KG1 (cell line): ENCODE data around the gene HIPK2.
"Not testable (repeated sequence)": the region's sequence is repeated elsewhere in the genome, so short reads cannot be mapped to it uniquely, and the experiment has no call there.

Experiments used
- DNase-seq: peaks from one replicate; lab custom pipeline; 2025; lab: John Stamatoyannopoulos, UW

Gene HIPK2

DNA sequence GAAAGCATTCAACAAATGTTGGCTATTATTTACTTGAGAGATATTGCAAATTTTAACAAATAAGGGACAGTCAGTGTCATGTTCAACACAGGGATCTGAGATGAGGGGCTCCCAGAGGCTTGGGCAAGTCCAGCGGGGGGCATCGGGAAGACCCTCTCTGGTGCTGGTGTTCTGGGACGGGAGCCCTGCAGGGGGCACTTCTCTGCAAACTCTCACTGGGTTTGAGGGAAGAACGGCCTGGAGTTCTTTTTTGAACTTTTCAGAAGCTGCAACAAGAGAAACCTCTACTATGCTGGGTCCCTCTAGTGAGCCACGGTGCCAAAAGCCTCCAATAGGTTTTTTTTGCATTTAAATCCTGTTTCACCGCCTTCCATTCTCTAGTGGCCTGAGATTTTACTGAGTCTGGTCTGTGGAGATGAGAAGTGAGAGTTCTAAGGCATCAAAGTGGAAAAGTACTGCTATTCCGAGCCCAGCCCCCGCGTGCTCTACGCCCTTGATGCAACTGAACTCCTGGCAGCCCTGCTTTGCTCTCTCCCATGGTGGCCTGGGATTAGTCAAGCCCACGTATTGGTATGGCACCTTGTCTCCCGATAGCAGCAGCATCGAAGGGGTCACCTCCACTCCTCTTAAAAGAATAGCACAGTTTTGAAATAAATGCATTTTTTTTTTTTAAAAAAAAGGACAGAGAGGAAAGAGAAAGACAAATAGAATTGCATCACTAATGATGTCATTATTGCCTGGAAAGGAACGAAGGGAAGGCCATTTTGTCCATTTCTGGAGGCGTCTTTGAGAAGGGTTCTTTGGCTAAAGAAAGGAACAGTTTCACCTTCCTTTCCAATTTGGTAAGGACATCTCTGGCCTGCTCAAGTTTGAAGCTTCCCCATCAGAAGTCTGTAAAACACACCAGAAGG, 210.8 kb downstream of the HIPK2 start:
- DNase-seq, result no peak

DNA sequence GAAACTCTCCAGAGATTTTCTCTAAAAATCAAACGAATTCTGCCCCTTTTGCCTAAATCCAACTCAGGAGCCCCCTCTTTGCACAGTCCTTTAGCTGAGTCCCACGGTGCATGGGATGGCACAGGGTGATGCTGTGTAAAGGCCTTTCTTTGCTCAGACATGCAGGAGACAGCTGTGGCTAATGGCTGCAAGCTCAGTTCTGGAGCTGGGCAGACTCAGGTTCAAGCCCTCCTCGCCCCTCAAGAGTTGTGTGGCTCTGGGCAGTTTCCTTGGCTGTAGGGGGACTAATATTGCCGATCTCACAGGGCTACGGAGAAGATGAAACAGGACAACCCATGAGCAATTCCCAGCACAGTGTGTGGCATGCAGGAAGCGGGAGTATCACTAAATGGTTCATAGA, 211.7 kb downstream of the HIPK2 start:
- DNase-seq, result no peak

DNA sequence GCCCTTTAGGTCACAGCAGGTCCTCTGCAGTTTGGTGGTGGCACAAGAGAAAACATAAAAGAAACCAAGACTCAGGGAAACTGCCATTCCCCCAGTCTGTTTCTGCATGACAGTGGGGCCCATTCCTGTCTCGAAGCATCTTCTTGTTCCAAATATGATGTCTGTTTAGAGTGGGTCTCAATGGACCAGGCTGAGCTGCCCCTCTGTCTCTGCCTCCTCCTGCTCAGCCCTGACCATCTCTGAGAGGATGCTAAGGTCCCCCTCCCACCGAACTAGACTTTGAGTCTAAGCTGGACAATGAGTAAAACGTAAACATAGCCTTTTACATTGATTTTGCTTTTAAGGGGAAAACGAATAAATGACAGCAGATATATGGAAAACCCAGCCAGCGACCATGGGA, 213.9 kb downstream of the HIPK2 start:
- no peak for DNase-seq

DNA sequence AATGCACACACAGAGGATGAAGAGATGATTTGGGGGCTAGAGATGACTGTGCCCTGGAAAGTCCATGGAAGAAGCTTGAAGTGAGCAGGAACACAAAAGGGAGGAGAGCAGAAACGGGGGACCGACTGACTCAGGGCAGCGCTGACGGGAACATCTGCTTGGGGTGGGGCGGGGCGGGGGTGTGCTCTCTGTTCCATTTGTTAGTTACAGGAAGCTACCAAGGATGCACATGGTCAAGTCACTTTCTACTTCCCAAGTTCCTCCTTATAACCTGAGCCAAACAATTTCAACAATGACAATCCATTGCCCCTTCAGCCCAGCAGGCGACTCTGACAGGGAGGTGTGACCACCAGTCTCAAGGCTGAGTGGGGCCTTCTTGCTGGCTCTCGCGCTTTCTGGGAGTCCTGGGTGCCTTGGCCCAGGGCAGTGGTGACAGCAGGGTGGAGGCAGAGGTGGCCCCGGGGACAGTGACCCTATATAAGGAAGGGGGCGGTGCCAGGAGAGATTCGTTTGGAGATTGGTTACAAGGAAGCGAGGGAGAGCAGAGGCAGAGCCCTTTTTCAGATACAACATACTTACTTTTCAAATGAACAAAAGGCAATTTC, 214.7 kb downstream of the HIPK2 start:
- no peak for DNase-seq

DNA sequence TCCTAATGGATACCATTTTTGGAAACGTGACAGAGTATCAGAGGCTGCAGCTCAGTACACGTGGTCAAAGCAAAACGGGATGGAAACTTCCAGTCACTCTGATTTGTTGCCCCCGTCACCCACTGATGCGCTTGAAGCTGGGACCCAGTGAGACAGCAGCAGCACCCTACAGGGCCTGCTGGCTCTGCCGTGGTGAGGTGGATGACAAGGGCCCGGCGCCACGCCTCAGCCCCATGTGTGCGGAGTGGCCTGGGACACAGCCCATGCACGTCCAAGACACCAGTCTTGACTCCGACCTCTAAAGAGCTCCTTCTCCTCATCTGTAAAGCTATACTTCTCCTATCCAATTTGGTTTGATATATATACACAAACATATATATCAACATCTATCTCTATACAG, 215.3 kb downstream of the HIPK2 start:
- no peak for DNase-seq

DNA sequence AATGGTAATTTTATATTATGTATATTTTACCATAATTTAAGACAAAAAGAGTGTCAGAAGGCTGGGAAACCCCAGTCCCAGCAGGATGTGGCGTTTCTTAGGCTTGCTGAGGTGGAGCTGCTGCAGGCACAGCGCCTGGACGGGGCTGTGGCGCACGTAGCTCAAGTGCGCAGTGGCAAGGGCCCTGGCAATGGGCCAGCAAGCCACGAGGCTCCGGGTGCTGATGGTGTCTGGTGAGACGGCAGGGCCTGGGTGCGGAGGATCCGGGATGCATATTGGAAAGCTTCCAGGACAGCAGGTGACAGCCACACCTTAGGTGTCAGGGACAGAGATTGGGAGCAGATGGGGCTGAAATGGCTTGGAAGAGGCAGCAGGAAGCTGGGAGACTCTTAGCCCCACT, 217.1 kb downstream of the HIPK2 start:
- DNase-seq, result no peak

DNA sequence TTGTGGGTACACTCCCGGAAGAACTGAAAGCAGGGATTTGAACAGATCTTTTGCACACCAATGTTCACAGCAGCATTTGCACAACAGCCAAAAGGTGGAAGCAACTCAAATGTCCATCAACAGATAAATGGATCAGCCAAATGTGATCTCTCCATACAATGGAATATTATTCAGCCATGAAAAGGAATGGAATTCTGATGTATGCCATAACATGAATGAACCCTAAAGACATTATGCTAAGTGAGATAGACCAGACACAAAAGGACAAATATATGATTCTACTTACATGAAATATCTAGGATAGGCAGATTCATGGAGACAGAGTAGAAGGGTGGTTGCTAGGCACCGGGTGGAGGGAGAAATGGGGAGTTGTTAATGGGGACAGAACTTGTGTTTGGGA, 217.6 kb downstream of the HIPK2 start:
- no peak for DNase-seq

DNA sequence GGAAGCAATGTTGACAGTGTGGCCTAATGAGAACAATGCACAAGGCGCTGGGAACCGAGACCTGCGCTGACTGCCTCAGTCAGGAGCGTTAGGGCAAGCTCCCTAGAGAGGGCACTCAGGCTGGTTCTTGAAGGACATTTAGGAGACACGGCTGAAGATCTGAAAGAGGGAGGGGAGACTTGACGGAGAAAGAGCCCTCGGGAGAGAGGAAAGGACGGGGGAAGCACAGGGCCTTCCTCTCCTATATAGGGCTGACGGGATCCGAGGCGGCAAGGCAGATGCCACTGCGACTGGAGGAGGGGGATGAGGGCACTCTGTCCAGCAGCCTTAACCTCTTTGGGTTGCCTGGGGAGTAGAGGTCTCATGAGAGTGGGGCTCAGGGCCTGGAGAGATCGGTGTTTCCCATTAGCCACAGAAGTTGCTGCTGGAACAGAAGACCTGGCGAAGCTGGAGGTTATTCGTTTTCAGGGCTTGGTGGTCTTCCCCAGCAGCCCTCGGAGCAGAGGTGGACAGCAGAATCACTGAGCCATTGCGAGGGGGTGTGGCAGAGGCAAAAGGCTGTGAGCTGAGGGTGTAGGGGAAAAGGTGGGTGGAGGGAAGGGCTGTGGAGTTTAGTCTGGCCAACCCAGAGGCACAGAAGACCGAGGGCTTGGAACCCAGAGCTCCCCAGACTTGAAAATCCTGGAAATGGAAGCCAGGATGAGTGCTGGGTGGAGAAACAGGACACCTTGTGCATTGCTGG, 218.3 kb downstream of the HIPK2 start:
- DNase-seq, result no peak

DNA sequence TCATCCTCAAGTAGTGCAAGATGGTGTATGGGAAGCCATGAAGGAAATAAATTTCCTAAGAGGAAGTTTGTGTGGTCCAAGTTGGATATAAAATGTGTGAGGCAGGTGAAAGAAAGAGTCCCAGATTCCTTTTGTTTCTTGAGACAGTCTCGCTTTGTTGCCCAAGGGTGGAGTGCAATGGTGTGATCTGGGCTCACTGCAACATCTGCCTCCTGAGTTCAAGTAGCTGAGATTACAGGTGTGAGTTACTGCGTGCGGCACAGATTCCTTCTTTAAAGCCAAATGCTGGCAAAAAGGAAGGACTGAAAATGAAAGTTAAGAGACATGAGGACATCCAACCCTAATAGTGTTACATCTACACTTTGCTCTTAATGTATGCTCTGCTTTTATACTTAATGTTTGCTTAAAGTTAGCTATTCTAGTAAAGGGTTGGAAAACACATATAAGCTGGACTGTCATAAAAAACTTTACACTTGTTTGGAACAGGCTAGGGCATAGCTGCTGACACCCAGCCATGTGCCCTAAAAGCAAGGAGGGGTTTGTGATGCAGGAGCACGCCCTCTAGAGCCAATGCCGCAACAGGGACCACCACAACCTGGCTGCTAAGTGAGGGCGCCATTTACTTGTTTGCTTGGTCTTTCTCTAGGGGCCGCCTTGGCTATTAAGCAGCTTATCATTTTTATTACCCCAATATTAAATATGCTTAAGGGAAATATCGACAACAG, 219.8 kb downstream of the HIPK2 start:
- DNase-seq, result no peak

DNA sequence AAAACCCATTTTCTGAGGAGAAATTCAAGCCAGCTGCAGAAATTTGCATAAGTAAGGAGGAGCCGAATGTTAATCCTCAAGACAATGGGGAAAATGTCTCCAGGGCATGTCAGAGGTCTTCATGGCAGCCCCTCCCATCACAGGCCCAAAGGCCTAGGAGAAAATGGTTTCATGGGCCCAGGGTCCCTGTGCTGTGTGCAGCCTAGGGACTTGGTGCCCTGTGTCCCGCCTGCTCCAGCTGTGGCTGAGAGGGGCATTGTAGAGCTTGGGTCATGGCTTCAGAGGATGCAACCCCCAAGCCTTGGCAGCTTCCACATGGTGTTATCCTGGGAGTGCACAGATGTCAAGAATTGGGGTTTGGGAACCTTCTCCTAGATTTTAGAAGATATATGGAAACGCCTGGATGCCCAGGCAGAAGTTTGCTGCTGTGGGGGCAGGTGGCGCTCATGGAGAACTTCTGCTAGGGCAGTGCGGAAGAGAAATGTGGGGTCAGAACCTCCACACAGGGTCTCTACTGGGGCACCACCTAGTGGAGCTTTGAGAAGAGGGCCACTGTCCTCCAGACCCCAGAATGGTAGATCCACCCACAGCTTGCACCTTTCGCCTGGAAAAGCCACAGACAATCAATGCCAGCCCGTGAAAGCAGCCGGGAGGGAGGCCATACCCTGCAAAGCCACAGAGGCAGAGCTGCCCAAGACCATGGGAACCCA, 223.7 kb downstream of the HIPK2 start:
- DNase-seq, result not testable (repeated sequence)

DNA sequence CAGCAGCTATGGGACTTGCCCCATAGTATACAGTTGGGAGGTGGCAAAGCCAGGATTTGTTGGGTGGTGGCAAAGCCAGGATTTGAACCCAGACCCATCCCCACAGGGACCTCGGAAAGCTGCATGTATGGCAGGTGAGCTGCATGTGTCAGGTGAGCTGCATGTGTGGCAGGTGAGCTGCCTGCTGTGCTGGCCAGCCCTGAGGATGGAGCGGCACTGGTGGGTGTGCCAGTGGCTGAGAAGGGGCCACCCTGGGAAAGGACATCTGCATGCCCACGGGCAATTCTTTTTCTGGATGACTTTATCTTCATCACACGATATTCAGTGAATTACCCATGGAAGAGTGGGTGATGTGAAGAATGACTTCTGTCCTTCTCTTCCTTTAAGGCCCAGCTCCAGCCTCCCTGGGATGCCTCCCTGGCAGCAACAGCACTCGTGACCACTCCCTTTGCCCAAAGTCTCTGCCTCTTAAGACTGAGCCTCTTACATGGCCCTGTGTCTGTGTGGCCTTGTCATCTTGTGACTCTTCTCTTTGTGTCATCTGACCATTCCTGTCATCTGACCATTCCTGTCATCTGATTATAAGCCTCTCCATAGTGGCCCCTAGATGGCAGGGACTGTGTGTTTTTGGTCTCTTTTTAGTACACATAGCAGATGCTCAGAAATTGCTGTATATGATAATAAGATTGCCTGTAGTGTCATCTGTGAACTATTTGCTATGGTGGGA, 229.3 kb downstream of the HIPK2 start:
- no peak for DNase-seq

DNA sequence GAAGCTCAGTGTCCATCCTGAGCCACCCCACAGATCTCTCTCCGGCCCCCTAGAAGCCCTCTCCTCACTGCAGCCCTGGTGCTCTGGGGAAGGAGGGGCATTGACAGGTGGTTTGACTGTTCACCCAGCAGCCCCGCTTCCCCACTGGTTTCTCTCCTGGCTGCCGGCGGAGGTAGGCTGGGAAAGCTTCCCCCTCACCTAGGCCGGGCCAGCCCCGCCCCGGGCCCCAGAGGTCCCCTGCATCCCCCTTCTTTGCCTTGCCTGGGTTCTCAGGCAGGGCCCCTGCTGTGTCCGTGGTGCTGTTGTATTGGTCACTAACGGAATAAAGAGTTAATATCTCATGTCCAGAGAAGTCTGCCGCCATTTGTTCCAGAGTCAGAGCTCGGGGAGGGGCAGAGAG, 233.2 kb downstream of the HIPK2 start:
- no peak for DNase-seq

DNA sequence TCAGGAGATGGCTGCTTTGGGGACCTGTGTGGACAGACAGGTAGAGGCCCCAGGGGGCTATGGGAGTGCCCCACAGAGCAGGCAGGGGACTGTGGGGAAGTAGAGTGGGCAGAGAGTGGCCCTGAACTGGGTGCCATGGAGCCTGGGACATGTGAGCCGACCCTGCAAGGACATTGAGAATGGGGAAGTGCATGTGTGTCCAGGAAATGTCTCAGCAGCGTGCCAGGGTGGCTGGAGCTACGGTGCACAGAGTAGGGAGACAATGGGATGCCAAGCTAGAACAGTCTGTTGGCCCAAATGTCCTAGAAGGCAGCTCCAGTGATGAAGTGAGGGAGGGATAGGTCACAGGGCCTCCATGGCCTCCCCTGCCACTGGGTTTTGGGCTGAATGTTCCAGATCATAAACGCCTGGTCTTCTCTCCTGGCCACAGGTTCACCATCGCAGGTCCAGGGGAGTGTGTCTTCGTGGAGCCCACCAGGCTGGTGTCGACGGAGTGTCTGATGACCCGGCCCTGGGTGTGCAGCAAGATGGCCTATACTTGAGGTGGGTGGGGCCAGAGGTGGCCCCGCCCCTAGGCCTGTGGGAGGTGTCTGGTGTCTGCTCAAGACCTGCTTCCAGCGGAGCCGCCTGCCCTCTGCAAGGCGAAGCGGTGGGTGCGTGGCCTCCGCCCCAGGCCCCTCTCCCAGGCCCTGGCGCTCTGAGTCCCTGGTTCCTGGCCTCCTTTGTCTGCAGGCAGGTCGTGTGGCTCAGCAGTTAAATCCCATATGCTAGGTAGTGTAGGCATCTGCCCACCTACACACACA, 233.8 kb downstream of the HIPK2 start:
- no peak for DNase-seq

DNA sequence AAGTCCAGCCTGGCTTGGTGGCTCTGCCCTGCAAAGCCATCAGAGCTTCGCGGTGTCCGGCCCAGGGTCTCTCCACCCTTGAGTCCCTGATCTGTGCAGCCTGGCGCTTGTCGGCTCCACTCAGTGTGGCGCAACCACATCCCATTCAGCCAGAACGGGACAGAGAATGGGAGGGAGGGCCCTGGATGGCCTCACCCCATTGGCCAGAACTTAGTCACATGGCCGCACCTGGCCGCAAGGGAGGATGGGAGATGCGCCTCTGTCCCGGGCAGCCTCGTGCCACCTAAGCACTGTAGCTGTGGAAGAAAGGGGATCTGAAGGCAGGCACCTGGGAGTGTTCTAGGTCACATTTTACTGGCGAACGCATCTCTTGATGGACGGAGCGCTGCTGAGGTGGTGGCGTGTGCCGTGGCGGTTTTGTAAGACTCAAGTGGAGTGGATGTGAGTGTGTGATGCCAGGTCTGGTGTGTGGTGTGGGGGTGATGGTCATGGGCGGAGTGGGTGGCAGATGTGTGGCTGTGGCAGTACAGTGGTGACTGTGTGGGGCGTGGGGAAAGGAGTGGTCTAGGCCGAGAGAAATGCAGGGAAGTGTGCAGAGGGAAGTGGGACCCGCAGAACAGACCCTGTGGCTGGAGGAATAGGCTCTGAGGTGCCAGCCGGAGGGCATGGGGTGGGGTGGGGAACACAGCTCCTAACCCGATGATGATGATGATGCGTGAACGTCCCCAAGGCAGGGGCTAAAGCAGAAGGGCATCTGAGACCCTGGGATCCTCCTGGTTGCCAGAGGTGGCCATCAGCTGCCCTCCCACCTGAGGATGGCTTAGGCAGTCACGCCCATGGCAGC, 235.3 kb downstream of the HIPK2 start:
- no peak for DNase-seq

DNA sequence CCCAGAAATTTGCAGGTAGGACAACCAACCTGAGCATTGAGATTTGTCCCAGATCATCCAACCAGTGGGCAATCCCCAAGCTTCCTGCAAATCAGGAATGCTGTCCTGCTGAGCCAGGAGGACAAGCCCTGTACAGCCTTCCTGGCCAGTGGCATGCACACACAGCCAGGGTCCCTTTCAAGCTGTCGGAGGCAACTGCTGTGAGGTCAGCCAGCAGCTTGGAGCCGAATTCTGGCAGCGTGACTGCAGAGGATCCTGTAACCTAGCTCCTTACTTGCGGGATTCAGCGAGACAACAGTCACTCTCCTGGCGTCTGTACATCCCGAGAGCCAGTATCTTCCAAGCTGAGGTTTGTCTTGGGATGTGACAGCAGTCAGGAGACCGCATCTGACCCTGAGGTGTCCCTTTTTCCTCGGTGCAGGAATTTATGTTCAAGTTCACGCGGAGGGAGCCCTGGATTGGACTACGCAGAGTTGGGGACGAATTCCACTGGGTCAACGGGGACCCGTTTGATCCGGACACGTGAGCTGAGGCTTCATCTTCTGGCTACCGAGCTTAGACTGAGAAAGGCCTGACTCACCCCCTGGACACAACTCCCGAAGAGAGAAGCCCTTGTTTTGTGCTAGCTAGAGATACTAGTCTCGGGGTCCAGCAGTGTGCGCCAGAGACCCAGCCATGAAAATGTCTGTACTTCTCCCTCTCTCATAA, 236.0 kb downstream of the HIPK2 start:
- no peak for DNase-seq

DNA sequence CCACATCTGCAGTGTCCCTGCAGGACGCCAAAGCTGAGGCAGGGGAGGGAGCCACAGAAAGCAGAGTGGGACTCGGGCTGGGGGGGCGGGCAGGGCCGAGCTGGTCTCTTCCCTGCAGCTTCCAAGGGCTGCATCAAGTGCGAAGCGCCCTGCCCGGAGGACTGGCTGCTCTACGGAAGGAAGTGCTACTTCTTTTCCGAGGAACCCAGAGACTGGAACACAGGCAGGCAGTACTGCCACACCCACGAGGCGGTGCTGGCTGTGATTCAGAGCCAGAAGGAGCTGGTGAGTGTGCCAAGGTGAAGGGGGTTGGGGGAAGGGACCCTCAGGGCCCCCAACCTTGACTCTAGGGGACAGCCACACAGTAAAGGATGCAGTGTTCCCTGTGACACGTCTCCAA, 237.6 kb downstream of the HIPK2 start:
- DNase-seq, result no peak

DNA sequence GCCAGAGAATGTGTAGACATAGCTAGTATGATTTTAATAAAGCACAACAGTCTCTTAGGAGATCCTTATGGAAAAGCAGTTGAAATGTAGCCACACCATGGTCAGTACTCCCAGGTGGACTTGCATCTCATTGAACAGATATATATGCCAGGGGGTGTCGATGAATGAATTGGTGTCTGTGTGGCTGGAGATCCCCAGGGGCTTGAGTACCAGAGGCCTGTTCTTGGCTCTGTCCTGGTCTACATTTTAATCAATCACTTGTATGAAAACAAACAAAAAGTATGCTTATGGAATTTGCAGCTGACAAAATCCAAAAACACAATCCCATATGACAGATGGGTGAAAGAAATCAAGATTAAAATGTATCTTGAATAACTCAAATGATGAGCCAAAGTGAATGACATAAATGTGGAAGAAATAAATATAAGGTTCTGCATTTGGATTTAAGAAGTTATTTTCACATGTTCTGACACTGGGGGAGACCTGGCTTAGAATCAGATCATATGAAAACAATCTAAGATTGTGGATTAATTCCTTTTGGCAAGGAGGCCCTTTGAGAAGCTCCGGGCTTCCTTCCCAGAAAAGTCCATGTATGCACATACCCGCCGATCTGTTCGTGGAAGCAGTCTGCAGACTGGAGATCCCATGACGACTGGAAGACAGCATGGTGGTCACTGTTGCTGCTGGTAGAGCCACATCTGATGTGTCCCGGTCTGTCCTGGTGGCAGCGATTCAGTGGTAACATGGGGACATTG, 238.7 kb downstream of the HIPK2 start:
- DNase-seq, result no peak

DNA sequence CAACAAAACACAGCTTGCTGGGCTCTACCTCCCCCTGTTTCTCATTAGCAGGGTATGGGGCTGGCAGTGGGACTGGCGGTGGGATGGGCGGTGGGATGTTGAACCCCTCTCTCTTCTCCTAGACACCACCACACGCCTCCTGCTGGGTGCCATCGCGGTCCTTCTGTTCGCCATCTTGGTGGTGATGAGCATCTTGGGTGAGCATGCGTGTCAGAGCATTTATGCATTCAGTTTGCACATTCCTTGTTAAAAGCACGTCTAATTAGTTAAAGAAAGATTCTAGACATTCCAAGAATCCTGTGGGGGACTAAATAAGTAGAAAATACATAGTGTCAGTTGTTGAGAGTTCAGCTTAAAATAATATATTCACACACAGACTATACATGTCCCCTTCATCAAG, 241.6 kb downstream of the HIPK2 start:
- no peak for DNase-seq
